ENCODE measurements around the gene MMD2.

MMD2 gene

DNA sequence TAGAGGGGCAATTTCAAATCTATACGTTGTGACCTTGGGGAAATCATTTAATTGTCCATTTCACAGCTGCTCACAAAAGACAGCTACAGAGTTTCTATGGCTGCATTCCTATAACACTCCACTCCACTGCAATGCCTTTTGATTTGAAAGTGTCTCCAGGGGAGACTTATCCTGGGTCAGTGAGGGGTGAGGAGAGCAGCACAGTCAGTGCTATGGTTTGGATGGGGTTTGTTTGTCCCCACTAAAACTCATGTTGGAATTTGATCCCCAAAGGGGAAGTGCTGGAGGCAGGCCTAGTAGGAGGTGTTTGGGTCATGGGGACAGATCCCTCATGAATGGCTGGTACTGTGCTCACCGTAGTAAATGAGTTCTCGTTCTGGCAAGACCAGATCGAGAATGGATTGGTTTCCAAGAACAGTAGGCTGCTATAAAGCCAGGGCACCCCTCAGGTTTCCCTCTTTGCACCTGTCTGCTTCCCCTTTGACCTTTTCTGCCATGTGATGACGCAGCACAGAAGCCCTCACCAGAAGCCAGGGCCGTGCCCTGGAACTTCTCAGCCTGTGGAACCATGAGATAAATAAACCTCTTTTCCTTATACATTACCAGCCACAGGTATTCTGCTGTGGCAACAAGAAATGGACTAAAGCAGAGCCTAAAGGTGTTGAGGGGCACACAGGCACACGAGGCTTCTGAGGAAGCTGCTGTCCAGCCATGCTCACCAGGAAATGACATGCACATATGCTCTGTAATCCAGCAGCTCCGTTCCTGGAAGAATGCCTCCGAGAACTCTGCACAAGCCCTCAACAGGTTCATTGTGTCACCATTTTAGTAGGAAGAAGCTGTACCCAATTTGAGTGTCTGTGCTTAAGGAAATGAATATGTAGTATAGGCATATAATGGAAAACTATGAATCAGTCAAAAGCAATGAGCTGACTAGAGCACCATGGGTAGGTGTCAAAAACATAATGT lies 92.2 kb downstream of the MMD2 start:
- Histone ChIP-seq H3K27me3 (ENCODE audit: control insufficient read depth, insufficient read depth, low read length) (no peaks in the 10 kb centered on the region), H3K4me3 (ENCODE audit: low read depth, low read length) (no peak overlapping the region), H3K9me3 (ENCODE audit: control insufficient read depth, low read length) (no peaks in the 10 kb centered on the region), H3K4me1 (no peaks in the 10 kb centered on the region), H3K27ac (no peak overlapping the region), H2AFZ (no peak overlapping the region), H3K4me2 (ENCODE audit: low read length) (no peak overlapping the region), H3K9ac (no peak overlapping the region), H3K36me3 (ENCODE audit: control insufficient read depth, insufficient read depth, low read length) (no peaks in the 10 kb centered on the region), H3K79me2 (no peaks in the 10 kb centered on the region)
- TF ChIP-seq, protein P1, sequence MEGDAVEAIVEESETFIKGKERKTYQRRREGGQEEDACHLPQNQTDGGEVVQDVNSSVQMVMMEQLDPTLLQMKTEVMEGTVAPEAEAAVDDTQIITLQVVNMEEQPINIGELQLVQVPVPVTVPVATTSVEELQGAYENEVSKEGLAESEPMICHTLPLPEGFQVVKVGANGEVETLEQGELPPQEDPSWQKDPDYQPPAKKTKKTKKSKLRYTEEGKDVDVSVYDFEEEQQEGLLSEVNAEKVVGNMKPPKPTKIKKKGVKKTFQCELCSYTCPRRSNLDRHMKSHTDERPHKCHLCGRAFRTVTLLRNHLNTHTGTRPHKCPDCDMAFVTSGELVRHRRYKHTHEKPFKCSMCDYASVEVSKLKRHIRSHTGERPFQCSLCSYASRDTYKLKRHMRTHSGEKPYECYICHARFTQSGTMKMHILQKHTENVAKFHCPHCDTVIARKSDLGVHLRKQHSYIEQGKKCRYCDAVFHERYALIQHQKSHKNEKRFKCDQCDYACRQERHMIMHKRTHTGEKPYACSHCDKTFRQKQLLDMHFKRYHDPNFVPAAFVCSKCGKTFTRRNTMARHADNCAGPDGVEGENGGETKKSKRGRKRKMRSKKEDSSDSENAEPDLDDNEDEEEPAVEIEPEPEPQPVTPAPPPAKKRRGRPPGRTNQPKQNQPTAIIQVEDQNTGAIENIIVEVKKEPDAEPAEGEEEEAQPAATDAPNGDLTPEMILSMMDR (IDR thresholded peaks at IDR 0.05), result no peak

DNA sequence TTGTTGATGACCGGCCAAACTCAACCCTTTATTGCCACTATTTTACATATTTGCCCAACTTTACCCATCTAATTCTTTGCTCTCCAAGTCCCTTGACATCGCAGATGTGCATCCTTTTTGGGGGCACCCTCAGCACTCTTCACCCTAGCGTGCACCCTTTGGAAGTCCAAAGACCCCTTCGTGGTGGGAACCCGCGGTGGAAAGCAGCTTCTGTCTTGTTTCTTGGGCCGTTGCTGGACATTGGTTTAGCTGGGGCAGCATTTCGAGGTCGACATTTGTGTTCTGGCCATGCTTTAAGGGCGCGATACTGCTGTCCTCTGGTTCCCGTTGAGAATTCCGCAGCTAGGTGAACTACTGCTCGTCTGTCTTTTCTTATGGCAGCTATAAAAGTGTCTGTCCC lies 96.8 kb downstream of the MMD2 start:
- no peaks in the 10 kb centered on the region for H3K36me3 ChIP-seq (ENCODE audit: control insufficient read depth, insufficient read depth, low read length)
- no peak overlapping the region for H2AFZ ChIP-seq
- H3K4me3 ChIP-seq (ENCODE audit: low read depth, low read length), result no peak overlapping the region
- TF ChIP-seq, protein P1 (IDR thresholded peaks at IDR 0.05), result no peak
- no peaks in the 10 kb centered on the region for H3K79me2 ChIP-seq
- H3K4me1 ChIP-seq, result no peaks in the 10 kb centered on the region
- no peak overlapping the region for H3K9ac ChIP-seq
- H3K9me3 ChIP-seq (ENCODE audit: control insufficient read depth, low read length), result no peaks in the 10 kb centered on the region
- no peaks in the 10 kb centered on the region for H3K27me3 ChIP-seq (ENCODE audit: control insufficient read depth, insufficient read depth, low read length)
- no peak overlapping the region for H3K4me2 ChIP-seq (ENCODE audit: low read length)
- no peak overlapping the region for H3K27ac ChIP-seq

DNA sequence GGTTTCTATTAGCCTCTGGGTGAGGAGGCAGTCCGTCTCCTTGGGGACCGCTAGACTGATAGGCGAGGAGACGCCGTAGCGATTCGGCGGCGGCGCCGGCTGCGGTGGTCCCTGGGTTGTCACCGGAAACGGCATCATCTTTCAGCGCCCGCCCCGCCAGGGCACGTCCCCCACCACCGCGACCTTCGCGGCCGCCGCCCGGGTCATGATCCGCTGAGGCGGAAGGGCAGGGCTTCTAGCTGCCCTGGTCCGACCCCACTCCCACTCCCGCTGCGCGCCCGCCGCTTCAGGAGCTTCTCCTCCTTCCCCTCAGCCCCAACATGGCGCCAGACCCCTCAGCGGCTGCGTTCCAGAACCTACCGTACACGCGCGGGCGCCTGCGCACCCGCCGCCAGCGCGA lies 97.3 kb downstream of the MMD2 start, which contains the start of gene PAPOLB:
Gene PAPOLB (minus strand): TSS at position 358 of the 400 bp plus-strand sequence. CDS start 220 bp downstream, at position 138.
- H3K9ac ChIP-seq, result no peak within 1 kb of the TSS
- no peaks in the 10 kb centered on the region for H3K27me3 ChIP-seq (ENCODE audit: control insufficient read depth, insufficient read depth, low read length)
- TF ChIP-seq, protein P1 (IDR thresholded peaks at IDR 0.05), result no peak
- no peaks in the 10 kb centered on the region for H3K9me3 ChIP-seq (ENCODE audit: control insufficient read depth, low read length)
- no peaks in the 10 kb centered on the region for H3K36me3 ChIP-seq (ENCODE audit: control insufficient read depth, insufficient read depth, low read length)
- H3K4me1 ChIP-seq, result no peaks in the 10 kb centered on the region
- no peaks in the 10 kb centered on the region for H3K79me2 ChIP-seq
- H3K27ac ChIP-seq, result no peak within 1 kb of the TSS
- no peak within 1 kb of the TSS for H3K4me2 ChIP-seq (ENCODE audit: low read length)
- H2AFZ ChIP-seq, result no peak within 1 kb of the TSS
- no peak within 1 kb of the TSS for H3K4me3 ChIP-seq (ENCODE audit: low read depth, low read length)

DNA sequence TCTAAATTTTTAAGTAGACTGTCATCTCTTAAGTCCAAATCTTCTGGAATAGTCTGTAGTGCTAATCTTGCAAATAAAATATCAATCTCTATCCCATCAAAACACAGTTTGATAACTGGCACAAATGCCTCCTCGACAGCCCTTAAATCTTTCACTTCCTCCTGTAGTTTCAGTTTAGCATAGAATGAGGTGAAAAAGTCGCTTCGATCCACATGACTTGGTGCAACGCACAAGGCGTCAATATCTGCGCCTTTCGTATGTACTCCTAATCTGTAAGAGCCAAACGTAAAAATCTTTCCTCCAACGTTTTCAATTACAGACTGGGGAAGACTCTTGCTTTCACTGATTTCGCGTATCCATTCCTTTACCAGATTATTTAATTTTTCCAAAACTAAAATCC lies 97.8 kb downstream of the MMD2 start:
- Histone ChIP-seq H3K4me3 (ENCODE audit: low read depth, low read length) (no peak overlapping the region), H3K79me2 (no peaks in the 10 kb centered on the region), H3K4me1 (no peaks in the 10 kb centered on the region), H3K9ac (no peak overlapping the region), H3K27ac (no peak overlapping the region), H3K9me3 (ENCODE audit: control insufficient read depth, low read length) (no peaks in the 10 kb centered on the region), H3K4me2 (ENCODE audit: low read length) (no peak overlapping the region), H3K36me3 (ENCODE audit: control insufficient read depth, insufficient read depth, low read length) (no peaks in the 10 kb centered on the region), H2AFZ (no peak overlapping the region), H3K27me3 (ENCODE audit: control insufficient read depth, insufficient read depth, low read length) (no peaks in the 10 kb centered on the region)
- TF ChIP-seq, protein P1 (IDR thresholded peaks at IDR 0.05), result no peak
